Mesenchymal stem cell (in vitro differentiated cells and primary cell): ENCODE data around the gene XRCC3.
A peak's percentile ranks its signal among the peaks of the same experiment; 100 is the strongest.

Source experiments
- DNase-seq: peaks from one replicate; pipeline ENCODE4 v3.0.0-alpha.2; 2013
- H2AFZ ChIP-seq: one replicate; pipeline ENCODE4 v1.6.1; 2013; ENCODE audit warnings: low read depth, mild to moderate bottlenecking, control low read depth, inconsistent platforms, low read length, moderate library complexity
- H2AK5ac ChIP-seq: 2 replicates; pipeline ENCODE4 v1.6.1; 2013; ENCODE audit warnings: low read length, moderate library complexity, mild to moderate bottlenecking, inconsistent platforms; ENCODE audit not compliant: severe bottlenecking
- H2BK120ac ChIP-seq: one replicate; pipeline ENCODE4 v1.6.1; 2013; ENCODE audit warnings: low read depth, mild to moderate bottlenecking, inconsistent platforms, low read length, moderate library complexity
- H2BK12ac ChIP-seq, 2 experiments: one replicate each; pipeline ENCODE4 v1.6.1; 2013; ENCODE audit warnings: inconsistent platforms in 2 of 2, low read length in 2 of 2, mild to moderate bottlenecking in 2 of 2, moderate library complexity in 2 of 2, control low read depth in 1 of 2
- H2BK15ac ChIP-seq: one replicate; pipeline ENCODE4 v1.6.1; 2013; ENCODE audit warnings: mild to moderate bottlenecking, low read depth, inconsistent platforms; ENCODE audit not compliant: poor library complexity, severe bottlenecking
- H2BK5ac ChIP-seq: 2 replicates; pipeline ENCODE4 v1.6.1; 2013; ENCODE audit warnings: low read depth, mild to moderate bottlenecking, low read length, control low read depth, inconsistent platforms; ENCODE audit not compliant: poor library complexity, severe bottlenecking
- H3K14ac ChIP-seq, 2 experiments: one replicate each; pipeline ENCODE4 v1.6.1; 2013; ENCODE audit warnings: inconsistent platforms in 2 of 2, low read length in 2 of 2, control low read depth in 1 of 2, mild to moderate bottlenecking in 1 of 2, moderate library complexity in 1 of 2
- H3K18ac ChIP-seq, 2 experiments: one replicate each; pipeline ENCODE4 v1.6.1; 2013; ENCODE audit warnings: inconsistent platforms in 2 of 2, low read length in 2 of 2, control low read depth in 1 of 2, low read depth in 1 of 2, mild to moderate bottlenecking in 1 of 2
- H3K23ac ChIP-seq, 2 experiments: one replicate each; pipeline ENCODE4 v1.6.1; 2013; ENCODE audit warnings: inconsistent platforms in 2 of 2, low read length in 2 of 2, mild to moderate bottlenecking in 2 of 2, moderate library complexity in 2 of 2, control low read depth in 1 of 2
- H3K27ac ChIP-seq: 2 replicates; pipeline ENCODE4 v1.5.1; 2013; ENCODE audit warnings: mild to moderate bottlenecking, moderate library complexity, low read length, control low read depth, inconsistent platforms; ENCODE audit not compliant: poor library complexity, severe bottlenecking
- H3K27me3 ChIP-seq, 2 experiments: 2 replicates each; pipeline versions ENCODE4 v1.6.1 to v1.7.0; 2013; ENCODE audit warnings: low read length in 2 of 2, mild to moderate bottlenecking in 2 of 2, moderate library complexity in 2 of 2, control low read depth in 1 of 2, inconsistent platforms in 1 of 2; ENCODE audit not compliant: control insufficient read depth in 1 of 2, insufficient read depth in 1 of 2
- H3K36me3 ChIP-seq, 2 experiments: 2 replicates each; pipeline versions ENCODE4 v1.6.1 to v1.7.0; 2013; ENCODE audit warnings: low read length in 2 of 2, control low read depth in 1 of 2, inconsistent platforms in 1 of 2, low read depth in 1 of 2, mild to moderate bottlenecking in 1 of 2; ENCODE audit not compliant: insufficient read depth in 2 of 2, control insufficient read depth in 1 of 2
- H3K4ac ChIP-seq, 2 experiments: one replicate each; pipeline ENCODE4 v1.6.1; 2013; ENCODE audit warnings: inconsistent platforms in 2 of 2, low read length in 2 of 2, mild to moderate bottlenecking in 2 of 2, moderate library complexity in 2 of 2, control low read depth in 1 of 2, low read depth in 1 of 2
- H3K4me1 ChIP-seq: 2 replicates; pipeline ENCODE4 v1.6.1; 2013; ENCODE audit warnings: low read depth, low read length, control low read depth; ENCODE audit not compliant: control insufficient read depth, insufficient read depth
- H3K4me2 ChIP-seq: 2 replicates; pipeline ENCODE4 v1.6.1; 2013; ENCODE audit warnings: low read length, mild to moderate bottlenecking, inconsistent platforms; ENCODE audit not compliant: poor library complexity, severe bottlenecking
- H3K4me3 ChIP-seq, 2 experiments: 2 replicates each; pipeline versions ENCODE4 v1.5.1 to v1.7.0; 2013; ENCODE audit warnings: low read length in 2 of 2, mild to moderate bottlenecking in 2 of 2, control low read depth in 1 of 2, low read depth in 1 of 2; ENCODE audit not compliant: insufficient read depth in 1 of 2
- H3K79me1 ChIP-seq: replicated peaks from 2 replicates; pipeline ENCODE4 v1.6.1; 2013; ENCODE audit warnings: mild to moderate bottlenecking, control low read depth, low read length, inconsistent platforms; ENCODE audit not compliant: poor library complexity, severe bottlenecking
- H3K9ac ChIP-seq: 2 replicates; pipeline ENCODE4 v1.7.0; 2013; ENCODE audit warnings: mild to moderate bottlenecking, low read length, moderate library complexity
- H3K9me3 ChIP-seq: 2 replicates; pipeline ENCODE4 v1.7.0; 2013; ENCODE audit warnings: mild to moderate bottlenecking, low read length; ENCODE audit not compliant: control insufficient read depth
- H4K8ac ChIP-seq: one replicate; pipeline ENCODE4 v1.6.1; 2013; ENCODE audit warnings: inconsistent platforms, mild to moderate bottlenecking, low read length, moderate library complexity
- H4K91ac ChIP-seq: one replicate; pipeline ENCODE4 v1.6.1; 2013; ENCODE audit warnings: mild to moderate bottlenecking, low read length, inconsistent platforms
- WGBS: methylation state at CpG from one replicate; pipeline ENCODE4 v1.1.7; 2013; ENCODE audit warnings: mixed read lengths; 5-methylcytosine and 5-hydroxymethylcytosine counted together

XRCC3 gene

GRCh38 chr14:103659631-103660030 is 55.6 kb downstream of the XRCC3 start:
- Histone ChIP-seq H3K4me1 (peaks cover 15% of the 10 kb centered on the region), H3K79me1 (peaks cover 17% of the 10 kb centered on the region)
- WGBS = 81% methylated on average over 6 of the region's 7 CpGs

GRCh38 chr14:103657471-103657870 is 57.8 kb downstream of the XRCC3 start:
- Histone ChIP-seq H3K18ac (no peak overlapping the region), H2AFZ (no peak overlapping the region), H3K9me3 (no peaks in the 10 kb centered on the region), H4K8ac (no peak overlapping the region), H4K91ac (no peak overlapping the region), H3K4ac (no peak overlapping the region), H3K27me3 (no peaks in the 10 kb centered on the region), H3K14ac (no peak overlapping the region), H2AK5ac (no peak overlapping the region), H2BK5ac (no peak overlapping the region), H3K4me1 (peaks cover 15% of the 10 kb centered on the region), H3K9ac (peak overlapping the region; percentile 72), H2BK120ac (no peak overlapping the region), H3K23ac (no peak overlapping the region), H2BK15ac (no peak overlapping the region), H3K27ac (no peak overlapping the region), H3K4me2 (no peak overlapping the region), H2BK12ac (no peak overlapping the region), H3K4me3 (no peak overlapping the region), H3K79me1 (peaks cover 16% of the 10 kb centered on the region), H3K36me3 (peaks cover 56 to 75% of the 10 kb centered on the region in 2 experiments)
- WGBS = 92% methylated on average over 12 of the region's 13 CpGs
- DNase-seq = no peak

More at GRCh38 chr14:103659631-103660030, 55.6 kb downstream of the XRCC3 start:
- Histone ChIP-seq H3K9me3 (no peaks in the 10 kb centered on the region), H2AFZ (no peak overlapping the region), H3K4me2 (no peak overlapping the region), H2AK5ac (no peak overlapping the region), H2BK5ac (no peak overlapping the region), H2BK12ac (no peak overlapping the region), H3K27me3 (no peaks in the 10 kb centered on the region), H2BK120ac (no peak overlapping the region), H2BK15ac (no peak overlapping the region), H4K91ac (no peak overlapping the region), H3K9ac (no peak overlapping the region), H3K23ac (no peak overlapping the region), H3K4me3 (no peak overlapping the region), H3K27ac (no peak overlapping the region), H3K36me3 (peaks cover 62 to 90% of the 10 kb centered on the region in 2 experiments), H3K18ac (no peak overlapping the region), H4K8ac (no peak overlapping the region), H3K14ac (no peak overlapping the region), H3K4ac (no peak overlapping the region)
- no peak for DNase-seq

GRCh38 chr14:103656756-103657133 is 58.5 kb downstream of the XRCC3 start:
- Histone ChIP-seq H3K9ac (peak overlapping the region; percentile 47), H2AK5ac (no peak overlapping the region), H2BK12ac (no peak overlapping the region), H3K4me2 (no peak overlapping the region), H3K27ac (no peak overlapping the region), H3K23ac (no peak overlapping the region), H2BK15ac (no peak overlapping the region), H3K14ac (no peak overlapping the region), H3K9me3 (no peaks in the 10 kb centered on the region), H4K8ac (no peak overlapping the region), H3K18ac (no peak overlapping the region), H3K27me3 (no peaks in the 10 kb centered on the region), H3K4me1 (peaks cover 15% of the 10 kb centered on the region), H3K4me3 (no peak overlapping the region), H2BK120ac (no peak overlapping the region), H2AFZ (no peak overlapping the region), H3K79me1 (peaks cover 15% of the 10 kb centered on the region), H3K36me3 (peaks cover 51 to 67% of the 10 kb centered on the region in 2 experiments), H2BK5ac (no peak overlapping the region), H3K4ac (no peak overlapping the region), H4K91ac (no peak overlapping the region)
- DNase-seq = no peak
- WGBS = 100% methylated on average over 1 of the region's 1 CpG

GRCh38 chr14:103656031-103656755 is 59.1 kb downstream of the XRCC3 start:
- no peak overlapping the region for H3K23ac ChIP-seq
- H2AK5ac ChIP-seq = no peak overlapping the region
- 94% methylated on average over 4 of the region's 4 CpGs for WGBS
- peaks cover 47 to 62% of the 10 kb centered on the region in 2 experiments for H3K36me3 ChIP-seq
- peaks cover 15% of the 10 kb centered on the region for H3K79me1 ChIP-seq
- no peak overlapping the region for H3K4me3 ChIP-seq
- peaks cover 15% of the 10 kb centered on the region for H3K4me1 ChIP-seq
- no peak overlapping the region for H2BK15ac ChIP-seq
- peak overlapping the region; percentile 47 for H3K9ac ChIP-seq
- DNase-seq = no peak
- no peak overlapping the region for H3K18ac ChIP-seq
- H3K9me3 ChIP-seq = no peaks in the 10 kb centered on the region
- H3K4me2 ChIP-seq = no peak overlapping the region
- no peak overlapping the region for H3K27ac ChIP-seq
- peak overlapping the region in 1 of 2 experiments; percentile 37 for H3K14ac ChIP-seq
- H4K8ac ChIP-seq = no peak overlapping the region
- H3K27me3 ChIP-seq = no peaks in the 10 kb centered on the region
- no peak overlapping the region for H4K91ac ChIP-seq
- no peak overlapping the region for H2BK12ac ChIP-seq
- no peak overlapping the region for H2BK120ac ChIP-seq
- no peak overlapping the region for H3K4ac ChIP-seq
- H2BK5ac ChIP-seq = no peak overlapping the region
- H2AFZ ChIP-seq = no peak overlapping the region
